Measurements from ENCODE around the gene PDGFA. TPM values are rescaled to one million over a fixed set of nuclear protein-coding genes. Genes with fewer than 3 reads are reported as not detected.
"Not testable (repeated sequence)": the region's sequence is repeated elsewhere in the genome, so short reads cannot be mapped to it uniquely, and the experiment has no call there.

Gene PDGFA
- total RNA-seq, 1 donor from 2014 or later: 0.85 TPM

GRCh38 chr7:556291-556826, 36.7 kb upstream of the PDGFA start:
- Mint-ChIP-seq H3K4me3 (ENCODE audit: unreplicated experiment) (no peak overlapping the region), H3K27me3 (ENCODE audit: unreplicated experiment) (no peaks in the 10 kb centered on the region), H3K36me3 (ENCODE audit: low read depth, unreplicated experiment) (no peaks in the 10 kb centered on the region), H3K9me3 (ENCODE audit: unreplicated experiment) (no peaks in the 10 kb centered on the region), H3K27ac (ENCODE audit: unreplicated experiment) (no peak overlapping the region), H3K4me1 (ENCODE audit: unreplicated experiment) (peaks cover 12% of the 10 kb centered on the region)
- DNase-seq (ENCODE audit: low spot score): no peak
- no peak for TF ChIP-seq CTCF (IDR thresholded peaks at IDR 0.05; ENCODE audit: unreplicated experiment)

GRCh38 chr7:555551-556160, 36.0 kb upstream of the PDGFA start:
- Mint-ChIP-seq H3K27me3 (ENCODE audit: unreplicated experiment) (no peaks in the 10 kb centered on the region), H3K9me3 (ENCODE audit: unreplicated experiment) (no peaks in the 10 kb centered on the region), H3K36me3 (ENCODE audit: low read depth, unreplicated experiment) (no peaks in the 10 kb centered on the region), H3K4me1 (ENCODE audit: unreplicated experiment) (peaks cover 7% of the 10 kb centered on the region), H3K4me3 (ENCODE audit: unreplicated experiment) (no peak overlapping the region), H3K27ac (ENCODE audit: unreplicated experiment) (no peak overlapping the region)
- no peak for DNase-seq (ENCODE audit: low spot score)
- no peak for TF ChIP-seq CTCF (IDR thresholded peaks at IDR 0.05; ENCODE audit: unreplicated experiment)

- Mint-ChIP-seq H3K9me3 (ENCODE audit: unreplicated experiment) (no peaks in the 10 kb centered on the region), H3K27ac (ENCODE audit: unreplicated experiment) (no peak overlapping the region), H3K27me3 (ENCODE audit: unreplicated experiment) (no peaks in the 10 kb centered on the region), H3K4me1 (ENCODE audit: unreplicated experiment) (peaks cover 3% of the 10 kb centered on the region), H3K36me3 (ENCODE audit: low read depth, unreplicated experiment) (no peaks in the 10 kb centered on the region), H3K4me3 (ENCODE audit: unreplicated experiment) (no peak overlapping the region)
- no peak for DNase-seq (ENCODE audit: low spot score)
- TF ChIP-seq CTCF (IDR thresholded peaks at IDR 0.05; ENCODE audit: unreplicated experiment): no peak
Measured at GRCh38 chr7:553636-554111, 34.0 kb upstream of the PDGFA start.

- no peaks in the 10 kb centered on the region for H3K36me3 Mint-ChIP-seq (ENCODE audit: low read depth, unreplicated experiment)
- no peak overlapping the region for H3K27ac Mint-ChIP-seq (ENCODE audit: unreplicated experiment)
- DNase-seq (ENCODE audit: low spot score): no peak
- H3K27me3 Mint-ChIP-seq (ENCODE audit: unreplicated experiment): peaks cover 2% of the 10 kb centered on the region
- H3K9me3 Mint-ChIP-seq (ENCODE audit: unreplicated experiment): no peaks in the 10 kb centered on the region
- no peak for TF ChIP-seq CTCF (IDR thresholded peaks at IDR 0.05; ENCODE audit: unreplicated experiment)
- no peaks in the 10 kb centered on the region for H3K4me1 Mint-ChIP-seq (ENCODE audit: unreplicated experiment)
- H3K4me3 Mint-ChIP-seq (ENCODE audit: unreplicated experiment): no peak overlapping the region
Measured at GRCh38 chr7:552868-553635, 33.4 kb upstream of the PDGFA start.

- H3K27ac Mint-ChIP-seq (ENCODE audit: unreplicated experiment); DNase-seq (ENCODE audit: low spot score); H3K27me3 Mint-ChIP-seq (ENCODE audit: unreplicated experiment); H3K4me1 Mint-ChIP-seq (ENCODE audit: unreplicated experiment); H3K4me3 Mint-ChIP-seq (ENCODE audit: unreplicated experiment); H3K9me3 Mint-ChIP-seq (ENCODE audit: unreplicated experiment); H3K36me3 Mint-ChIP-seq (ENCODE audit: low read depth, unreplicated experiment): not testable (repeated sequence)
Measured at GRCh38 chr7:552151-552867, 32.7 kb upstream of the PDGFA start.

- not testable (repeated sequence) for H3K27ac Mint-ChIP-seq (ENCODE audit: unreplicated experiment); H3K27me3 Mint-ChIP-seq (ENCODE audit: unreplicated experiment)
Measured at GRCh38 chr7:551615-551970, 31.9 kb upstream of the PDGFA start.

More at GRCh38 chr7:551615-551970, 31.9 kb upstream of the PDGFA start:
- not testable (repeated sequence) for H3K4me1 Mint-ChIP-seq (ENCODE audit: unreplicated experiment); H3K36me3 Mint-ChIP-seq (ENCODE audit: low read depth, unreplicated experiment); DNase-seq (ENCODE audit: low spot score); H3K9me3 Mint-ChIP-seq (ENCODE audit: unreplicated experiment); H3K4me3 Mint-ChIP-seq (ENCODE audit: unreplicated experiment)

Measured in endothelial cell (in vitro differentiated cells).